SK-N-SH (cell line): ENCODE data around the gene APBB2. TPM values are rescaled to one million over a fixed set of nuclear protein-coding genes. Genes with fewer than 3 reads are reported as not detected.
A peak's percentile ranks its signal among the peaks of the same experiment; 100 is the strongest.

Source experiments
- CTCF ChIA-PET: fragments of 300-600, 350-600 bp; formaldehyde crosslinking; extraction: SDS; loops from one replicate; lab custom pipeline; 2021; lab: Yijun Ruan, JAX
- POLR2A ChIA-PET: fragments of 350-600 bp; sonication (Branson Sonifier 250); formaldehyde crosslinking; extraction: SDS; loops from one replicate; lab custom pipeline; 2020; ENCODE audit warnings: antibody characterized with exemption, inconsistent platforms; lab: Yijun Ruan, JAX
- DNase-seq: peaks from one replicate; pipeline ENCODE4 v3.0.0; 2012
- H2AFZ ChIP-seq: fragments of 200-600 bp; sonication (generic); 2 replicates; pipeline ENCODE4 v1.8.1; 2016; ENCODE audit warnings: antibody characterized with exemption, mild to moderate bottlenecking, low read depth
- H3F3A ChIP-seq: fragments of 200-600 bp; sonication (generic); replicated peaks from 2 replicates; pipeline ENCODE3; 2016; ENCODE audit warnings: antibody characterized with exemption, mild to moderate bottlenecking; ENCODE audit not compliant: insufficient read depth
- H3K27ac ChIP-seq, 2 experiments: fragments of 200-500 bp in 1 of 2; fragments of 200-600 bp in 1 of 2; sonication (Bioruptor generic) in 1 of 2; sonication (generic), shearing (Covaris generic) in 1 of 2; 2 replicates each; pipeline versions ENCODE4 v1.5.1 to v1.6.1; 2014 to 2016; ENCODE audit warnings: low read depth in 2 of 2, inconsistent platforms in 1 of 2, low read length in 1 of 2, mild to moderate bottlenecking in 1 of 2, mixed read lengths in 1 of 2
- H3K27me3 ChIP-seq: fragments of 200-600 bp; sonication (generic), shearing (Covaris generic); 2 replicates; pipeline ENCODE4 v1.6.1; 2016; ENCODE audit warnings: mixed run types; ENCODE audit not compliant: insufficient read depth
- H3K36me3 ChIP-seq, 2 experiments: fragments of 200-500 bp in 1 of 2; fragments of 200-600 bp in 1 of 2; sonication (Bioruptor generic) in 1 of 2; sonication (generic) in 1 of 2; replicated peaks in 1 of 2; 2 replicates each; pipeline versions ENCODE3 to v1.5.1; 2014 to 2016; ENCODE audit warnings: low read length in 1 of 2, mild to moderate bottlenecking in 1 of 2; ENCODE audit not compliant: insufficient read depth in 2 of 2, control insufficient read depth in 1 of 2
- H3K4me1 ChIP-seq, 2 experiments: fragments of 200-500 bp in 1 of 2; fragments of 200-600 bp in 1 of 2; sonication (Bioruptor generic) in 1 of 2; sonication (generic), shearing (Covaris generic) in 1 of 2; 2 replicates each; pipeline versions ENCODE4 v1.5.1 to v1.6.1; 2014 to 2016; ENCODE audit warnings: low read depth in 1 of 2, low read length in 1 of 2, mixed run types in 1 of 2; ENCODE audit not compliant: insufficient read depth in 2 of 2, control insufficient read depth in 1 of 2
- H3K4me2 ChIP-seq: fragments of 200-600 bp; sonication (generic), shearing (Covaris generic); 2 replicates; pipeline ENCODE4 v1.6.1; 2017; ENCODE audit warnings: mixed run types
- H3K4me3 ChIP-seq, 2 experiments: fragments of 200-500 bp in 1 of 2; fragments of 200-600 bp in 1 of 2; sonication (Bioruptor generic) in 1 of 2; sonication (generic), shearing (Covaris generic) in 1 of 2; 2 replicates each; pipeline versions ENCODE4 v1.5.1 to v1.8.1; 2014 to 2016; ENCODE audit warnings: low read depth in 2 of 2, inconsistent platforms in 1 of 2, low read length in 1 of 2, mild to moderate bottlenecking in 1 of 2, mixed read lengths in 1 of 2, moderate library complexity in 1 of 2
- H3K79me2 ChIP-seq: fragments of 200-600 bp; sonication (generic); 2 replicates; pipeline ENCODE4 v1.8.1; 2017; ENCODE audit warnings: mild to moderate bottlenecking; ENCODE audit not compliant: insufficient read depth
- H3K9ac ChIP-seq: fragments of 200-600 bp; sonication (generic); 2 replicates; pipeline ENCODE4 v1.6.1; 2017; ENCODE audit warnings: mixed run types
- H3K9me2 ChIP-seq: fragments of 200-600 bp; sonication (generic); 2 replicates; pipeline ENCODE4 v1.6.1; 2017; ENCODE audit warnings: mixed run types
- H3K9me3 ChIP-seq: fragments of 200-600 bp; sonication (generic); 2 replicates; pipeline ENCODE4 v1.6.1; 2017; ENCODE audit warnings: mixed run types, mild to moderate bottlenecking, moderate library complexity
- H4K20me1 ChIP-seq: fragments of 200-600 bp; sonication (generic); 2 replicates; pipeline ENCODE4 v1.6.1; 2017; ENCODE audit warnings: mild to moderate bottlenecking, mixed run types; ENCODE audit not compliant: insufficient read depth
- ELF1 ChIP-seq: IDR thresholded peaks from 2 replicates; pipeline ENCODE4 v1.4.0; 2012
- EP300 ChIP-seq, 2 experiments: IDR thresholded peaks; 2 replicates each; pipeline versions ENCODE4 v1.4.0 to v1.6.1; 2012; ENCODE audit warnings: borderline replicate concordance in 1 of 2, low read depth in 1 of 2, low read length in 1 of 2
- FOXM1 ChIP-seq: IDR thresholded peaks from 2 replicates; pipeline ENCODE4 v1.4.0; 2012; ENCODE audit warnings: low read depth, mild to moderate bottlenecking
- GATA2 ChIP-seq: sonication (generic); formaldehyde crosslinking; IDR thresholded peaks from 2 replicates; pipeline ENCODE4 v1.5.0; 2020; ENCODE audit warnings: mild to moderate bottlenecking, missing genetic modification reagents
- IRF3 ChIP-seq: fragments of 150-350 bp; IDR thresholded peaks from 2 replicates; pipeline ENCODE4 v1.6.1; 2016; ENCODE audit warnings: mild to moderate bottlenecking, low read depth, low read length
- MEF2A ChIP-seq: IDR thresholded peaks from 2 replicates; pipeline ENCODE4 v1.4.0; 2012; ENCODE audit warnings: low read depth, borderline replicate concordance
- NFIC ChIP-seq: IDR thresholded peaks from 2 replicates; pipeline ENCODE4 v1.4.0; 2012; ENCODE audit warnings: borderline replicate concordance
- NRF1 ChIP-seq: IDR thresholded peaks from 2 replicates; pipeline ENCODE4 v1.6.1; 2012; ENCODE audit warnings: low read depth, mild to moderate bottlenecking, low read length
- PBX3 ChIP-seq: IDR thresholded peaks from 2 replicates; pipeline ENCODE4; 2012
- RAD21 ChIP-seq: IDR thresholded peaks from 2 replicates; pipeline ENCODE4 v1.6.1; 2012; ENCODE audit warnings: mild to moderate bottlenecking, low read length
- RCOR1 ChIP-seq: fragments of 150-350 bp; IDR thresholded peaks from 2 replicates; pipeline ENCODE4 v1.6.1; 2017; ENCODE audit warnings: antibody characterized with exemption, low read length
- RFX5 ChIP-seq: IDR thresholded peaks from 2 replicates; pipeline ENCODE4 v1.6.1; 2012; ENCODE audit warnings: mild to moderate bottlenecking, improper control_type of control experiment, low read length
- SIN3A ChIP-seq: IDR thresholded peaks from 2 replicates; pipeline ENCODE4 v1.6.1; 2012; ENCODE audit warnings: low read depth, mild to moderate bottlenecking, low read length, moderate library complexity, borderline replicate concordance
- USF1 ChIP-seq: IDR thresholded peaks from 2 replicates; pipeline ENCODE4 v1.4.0; 2012; ENCODE audit warnings: low read depth, borderline replicate concordance
- YY1 ChIP-seq: IDR thresholded peaks from 2 replicates; pipeline ENCODE4 v1.4.0; 2012; ENCODE audit warnings: low read depth, mild to moderate bottlenecking
- WGBS: methylation state at CpG from one replicate; pipeline ENCODE4 v1.1.6; 2017; ENCODE audit warnings: low lambda C conversion rate; 5-methylcytosine and 5-hydroxymethylcytosine counted together
- polyA plus RNA-seq, 3 experiments: library from polyadenylated mRNA; depleted of rRNA; stranded (reverse); fragments of >200 nt; gene quantifications; 2 replicates each; pipeline ENCODE4 v1.2.3, GENCODE V29; 2012

The APBB2 gene
- polyA plus RNA-seq, 1 of the 3 experiments (the other 2 are of a cell fraction) = 49.8 TPM

GRCh38 chr4:40857956-40858355 is 356.4 kb downstream of the APBB2 start:
- Histone ChIP-seq H3K4me1 (no peaks in the 10 kb centered on the region; a peak in 1 of 4 replicates), H3K36me3 (peaks cover 0 to 18% of the 10 kb centered on the region in 2 experiments), H3K4me3 (no peak overlapping the region), H3K9ac (no peak overlapping the region), H3K79me2 (no peaks in the 10 kb centered on the region), H3K27me3 (no peaks in the 10 kb centered on the region), H3K27ac (no peak overlapping the region), H2AFZ (no peak overlapping the region), H3K9me3 (no peaks in the 10 kb centered on the region), H3K9me2 (no peaks in the 10 kb centered on the region), H4K20me1 (no peaks in the 10 kb centered on the region), H3F3A (peaks cover 2% of the 10 kb centered on the region), H3K4me2 (no peak overlapping the region)
- POLR2A ChIA-PET = no interaction called here
- TF ChIP-seq IRF3 (no peak), MEF2A (no peak), GATA2 (no peak), SIN3A (no peak), ELF1 (no peak), EP300 (IDR thresholded peaks at IDR 0.05; ENCODE audit: borderline replicate concordance in 1 of 2, low read depth in 1 of 2, low read length in 1 of 2) (no peak), NRF1 (no peak), RAD21 (no peak), RFX5 (no peak), PBX3 (no peak), USF1 (no peak), RCOR1 (no peak), YY1 (no peak), NFIC (no peak)
- CTCF ChIA-PET = interaction anchor here (1.7 kb wide), 1 partner anchor 70 kb away, joined by 5 read pairs; no protein-coding TSS in a partner anchor
- 91% methylated on average over 2 of the region's 2 CpGs for WGBS
- no peak for DNase-seq

DNA sequence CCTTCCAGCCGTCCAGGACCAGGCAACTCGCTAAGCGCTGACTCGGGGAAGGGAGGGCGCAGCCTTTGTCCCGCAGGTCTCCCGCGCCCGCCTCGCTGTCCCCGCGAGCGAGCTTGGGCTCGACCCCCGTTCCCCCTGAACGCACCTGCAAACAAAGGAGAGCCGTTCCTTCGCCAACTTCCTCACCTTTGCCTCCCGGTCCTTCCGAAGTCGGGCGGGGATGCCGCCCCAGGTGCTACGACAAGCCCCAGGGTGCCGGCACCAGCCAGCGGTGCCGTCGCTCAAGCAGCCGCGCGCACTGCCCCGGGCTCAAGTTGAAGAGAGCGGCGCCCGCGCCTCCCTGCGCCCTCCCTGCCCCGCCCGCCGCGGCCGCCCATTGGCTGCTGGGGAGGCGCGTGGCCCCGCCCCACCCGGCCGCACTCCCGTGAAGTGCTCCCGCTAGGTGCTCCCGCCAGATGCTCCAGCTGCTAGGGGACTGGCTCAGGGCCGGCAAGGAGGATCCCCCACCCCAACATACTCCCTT is 357.4 kb downstream of the APBB2 start:
- Histone ChIP-seq H3K4me2 (no peak overlapping the region), H3F3A (peaks cover 2% of the 10 kb centered on the region), H3K4me3 (peak overlapping the region in 1 of 2 experiments; percentile 48; a peak in 2 of 4 replicates), H4K20me1 (no peaks in the 10 kb centered on the region), H3K9me2 (no peaks in the 10 kb centered on the region), H3K27ac (peak overlapping the region in 1 of 2 experiments; percentile 24; a peak in 1 of 4 replicates), H2AFZ (no peak overlapping the region), H3K79me2 (no peaks in the 10 kb centered on the region; the same call in 1 of the 2 replicates), H3K27me3 (no peaks in the 10 kb centered on the region), H3K9me3 (no peaks in the 10 kb centered on the region), H3K4me1 (no peaks in the 10 kb centered on the region; a peak in 1 of 4 replicates), H3K36me3 (peaks cover 0 to 15% of the 10 kb centered on the region in 2 experiments), H3K9ac (no peak overlapping the region)
- TF ChIP-seq FOXM1 (no peak), USF1 (0 out of 2 replicates have a peak, but pooled peaks have one; percentile 24), PBX3 (no peak), RCOR1 (0 out of 2 replicates have a peak, but pooled peaks have one; percentile 27), ELF1 (no peak)
- ChIA-PET CTCF (interaction anchor here (0.9 to 2.5 kb wide), 4 partner anchors 10 to 71 kb away, joined by 3 to 16 read pairs (median 4); no protein-coding TSS in a partner anchor), POLR2A (interaction anchor here (0.6 kb wide), 1 partner anchor 366 kb away, joined by 3 read pairs; no protein-coding TSS in a partner anchor)
- 28% methylated on average over 25 of the region's 51 CpGs for WGBS
- DNase-seq = peak; percentile 96
